HUES48 (cell line): ENCODE measurements around the gene RBCK1.
"Not testable (repeated sequence)": the region's sequence is repeated elsewhere in the genome, so short reads cannot be mapped to it uniquely, and the experiment has no call there.

Experiments
- H3K27ac ChIP-seq: one replicate; pipeline ENCODE4 v1.7.0; 2013; ENCODE audit warnings: low read depth, low read length, inconsistent platforms
- H3K27me3 ChIP-seq: 2 replicates; pipeline ENCODE4 v1.6.1; 2013; ENCODE audit warnings: mild to moderate bottlenecking, low read length; ENCODE audit not compliant: control insufficient read depth, insufficient read depth
- H3K36me3 ChIP-seq: 2 replicates; pipeline ENCODE4 v1.6.1; 2013; ENCODE audit warnings: low read length; ENCODE audit not compliant: control insufficient read depth, insufficient read depth
- H3K4me1 ChIP-seq: 2 replicates; pipeline ENCODE4 v1.6.1; 2013; ENCODE audit warnings: mild to moderate bottlenecking, low read length; ENCODE audit not compliant: control insufficient read depth, insufficient read depth
- H3K4me3 ChIP-seq: 2 replicates; pipeline ENCODE4 v1.5.1; 2013; ENCODE audit warnings: mild to moderate bottlenecking, low read depth, low read length
- H3K9ac ChIP-seq: 2 replicates; pipeline ENCODE4 v1.6.1; 2013; ENCODE audit warnings: mild to moderate bottlenecking, low read depth, low read length, moderate library complexity
- H3K9me3 ChIP-seq: 2 replicates; pipeline ENCODE4 v1.6.1; 2013; ENCODE audit warnings: low read length; ENCODE audit not compliant: control insufficient read depth, insufficient read depth

The RBCK1 gene

DNA sequence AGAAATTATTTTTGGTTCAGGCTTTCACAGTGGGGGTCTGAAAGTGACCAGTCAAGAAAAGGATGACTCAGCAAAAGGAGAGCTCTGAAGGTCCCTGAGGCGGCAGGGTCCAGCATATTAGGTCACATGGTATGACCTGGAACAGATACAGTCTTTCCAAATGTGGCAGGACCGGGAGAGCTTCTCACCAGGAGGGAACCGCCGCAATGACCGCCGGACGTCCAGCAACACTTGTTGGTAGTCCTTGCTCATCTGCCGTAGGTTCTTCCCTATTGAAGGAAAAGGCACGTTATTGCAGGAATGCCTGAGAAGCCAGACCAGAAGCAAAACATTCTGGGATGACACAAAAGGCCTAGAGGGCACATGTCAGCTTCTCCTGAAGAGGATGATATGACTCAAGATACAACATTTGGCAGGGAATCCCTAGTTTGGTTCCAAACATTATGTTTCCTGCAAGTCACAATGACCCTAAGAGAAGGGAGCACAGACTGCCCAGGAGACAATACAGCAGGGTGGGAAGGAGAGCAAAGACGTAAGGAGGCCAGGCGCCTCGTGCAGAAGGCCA, 36.8 kb downstream of the RBCK1 start:
- Histone ChIP-seq H3K4me3 (no peak overlapping the region), H3K4me1 (0 out of 2 replicates have a peak, but pooled peaks cover 6% of the 10 kb centered on the region), H3K9ac (no peak overlapping the region), H3K36me3 (peaks cover 60% of the 10 kb centered on the region), H3K9me3 (no peaks in the 10 kb centered on the region), H3K27me3 (no peaks in the 10 kb centered on the region), H3K27ac (no peak overlapping the region)

DNA sequence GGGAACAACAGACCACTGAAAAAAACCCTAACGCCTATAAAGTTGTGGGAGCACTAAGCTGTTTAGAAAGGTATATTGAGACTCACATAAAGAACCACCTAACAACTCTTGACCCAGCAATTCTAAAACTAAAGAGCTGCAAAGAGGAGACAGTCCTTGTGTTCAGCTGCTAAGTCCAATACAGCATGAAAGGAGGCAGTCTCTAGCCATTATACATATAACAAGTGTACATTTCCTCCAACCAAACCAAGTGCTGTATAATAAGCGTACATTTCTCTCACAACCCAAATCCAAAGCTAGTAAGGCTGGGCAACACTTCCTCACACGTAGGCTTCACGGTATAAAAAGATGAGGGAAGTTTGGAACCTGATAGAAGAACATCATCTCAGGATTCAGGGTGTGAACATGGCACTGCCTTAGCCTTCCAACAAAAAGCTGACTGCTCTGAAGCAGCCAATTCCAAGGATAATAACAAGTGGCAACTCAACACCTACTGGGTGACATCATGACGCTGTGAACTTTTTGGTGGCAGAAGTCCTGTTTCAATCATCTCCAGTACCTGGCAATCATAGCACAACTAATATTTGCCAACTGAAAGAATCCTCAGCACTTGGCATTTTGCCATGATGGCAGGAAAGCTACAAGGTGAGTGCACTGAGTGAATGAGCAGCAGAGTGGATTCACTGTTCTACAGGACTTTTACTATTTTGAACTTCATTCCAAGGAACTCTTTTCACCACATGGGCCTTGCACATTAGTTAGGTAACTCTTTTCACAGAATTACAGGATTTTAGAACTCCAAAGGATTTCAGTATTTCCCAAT, 37.6 kb downstream of the RBCK1 start:
- H3K9me3 ChIP-seq, result no peaks in the 10 kb centered on the region
- no peak overlapping the region for H3K4me3 ChIP-seq
- no peak overlapping the region for H3K27ac ChIP-seq
- peaks cover 52% of the 10 kb centered on the region for H3K36me3 ChIP-seq
- no peak overlapping the region for H3K9ac ChIP-seq
- H3K27me3 ChIP-seq, result no peaks in the 10 kb centered on the region
- H3K4me1 ChIP-seq, result 0 out of 2 replicates have a peak, but pooled peaks cover 6% of the 10 kb centered on the region

DNA sequence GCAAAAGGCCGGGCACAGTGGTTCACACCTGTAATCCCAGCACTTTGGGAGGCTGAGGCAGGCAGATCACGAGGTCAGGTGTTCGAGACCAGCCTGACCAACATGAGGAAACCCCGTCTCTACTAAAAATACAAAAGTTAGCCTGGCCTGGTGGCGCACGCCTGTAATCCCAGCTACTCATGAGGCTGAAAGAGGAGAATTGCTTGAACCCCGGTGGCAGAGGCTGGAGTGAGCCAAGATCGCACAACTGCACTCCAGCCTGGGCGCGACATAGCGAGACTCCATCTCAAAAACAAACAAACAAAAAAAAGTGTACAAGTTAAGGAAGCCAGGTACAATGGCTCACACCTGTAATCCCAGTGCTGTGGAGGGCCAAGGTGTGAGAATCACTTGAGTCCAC, 43.9 kb downstream of the RBCK1 start:
- not testable (repeated sequence) for H3K4me1 ChIP-seq, H3K27ac ChIP-seq, H3K9ac ChIP-seq, H3K36me3 ChIP-seq, H3K4me3 ChIP-seq, H3K27me3 ChIP-seq, H3K9me3 ChIP-seq

DNA sequence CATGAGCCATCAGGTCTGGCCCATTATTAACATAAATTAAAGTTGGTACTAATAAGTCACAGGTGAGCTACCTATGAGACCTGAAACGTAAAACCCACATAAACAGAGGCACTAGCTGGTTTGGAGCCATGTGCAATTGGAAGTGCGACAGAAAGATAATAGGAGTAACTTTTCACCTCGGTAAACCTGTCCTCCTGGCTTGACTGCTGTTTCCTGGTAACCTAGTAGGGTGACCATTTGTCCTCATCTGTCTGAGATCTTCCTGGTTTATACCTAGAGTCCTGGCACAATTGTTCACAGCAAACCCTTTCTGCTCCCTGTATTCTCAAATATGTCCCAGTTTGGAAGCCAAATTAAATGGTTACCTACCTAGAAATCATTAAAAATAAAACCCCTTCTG, 46.9 kb downstream of the RBCK1 start:
- Histone ChIP-seq H3K27ac (no peak overlapping the region), H3K4me3 (no peak overlapping the region), H3K27me3 (no peaks in the 10 kb centered on the region), H3K9me3 (no peaks in the 10 kb centered on the region), H3K4me1 (no peaks in the 10 kb centered on the region), H3K36me3 (no peaks in the 10 kb centered on the region), H3K9ac (no peak overlapping the region)

DNA sequence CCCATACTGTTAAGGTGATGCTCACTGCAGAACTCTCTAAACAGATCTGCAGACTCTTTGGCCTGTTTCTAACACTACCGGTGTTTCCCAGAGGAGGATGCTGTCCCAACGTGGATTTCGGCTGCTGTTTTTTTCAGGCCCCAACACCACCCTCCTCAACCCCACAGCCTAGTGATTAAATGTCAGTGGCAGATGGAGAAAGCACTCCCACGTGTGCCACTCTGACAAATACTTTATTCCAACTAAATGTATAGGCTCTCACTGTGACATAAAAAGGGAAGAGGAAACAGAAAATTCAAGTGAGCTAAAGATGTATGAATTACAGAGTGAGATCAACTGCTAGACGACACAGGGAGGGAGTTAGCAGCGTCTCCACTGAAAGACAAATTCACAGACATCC, 50.7 kb downstream of the RBCK1 start:
- Histone ChIP-seq H3K4me3 (no peak overlapping the region), H3K4me1 (peaks cover 6% of the 10 kb centered on the region; the same call in 1 of the 2 replicates), H3K9me3 (no peaks in the 10 kb centered on the region), H3K27ac (no peak overlapping the region), H3K27me3 (peaks cover 15% of the 10 kb centered on the region), H3K9ac (no peak overlapping the region), H3K36me3 (no peaks in the 10 kb centered on the region)

DNA sequence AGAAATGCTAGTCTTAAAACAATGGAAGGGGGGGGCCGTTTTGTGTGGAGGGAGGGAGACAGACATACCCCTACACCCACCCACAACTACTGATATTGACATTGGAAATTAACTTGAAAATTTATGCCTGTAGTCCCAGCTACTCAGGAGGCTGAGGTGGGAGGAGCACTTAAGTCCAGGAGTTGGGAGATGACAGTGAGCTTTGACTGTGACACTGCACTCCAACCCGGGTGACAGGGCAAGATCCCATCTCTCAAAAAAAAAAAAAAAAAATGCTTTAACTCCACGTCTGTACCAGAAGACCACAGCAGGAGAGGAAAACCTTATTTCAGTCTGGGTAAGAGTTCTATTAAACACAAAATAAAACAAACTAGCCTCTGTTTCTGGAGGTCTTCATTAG, 52.1 kb downstream of the RBCK1 start:
- no peaks in the 10 kb centered on the region for H3K36me3 ChIP-seq
- no peaks in the 10 kb centered on the region for H3K9me3 ChIP-seq
- peaks cover 19% of the 10 kb centered on the region for H3K27me3 ChIP-seq
- H3K4me1 ChIP-seq, result peaks cover 6% of the 10 kb centered on the region; the same call in 1 of the 2 replicates
- H3K4me3 ChIP-seq, result no peak overlapping the region
- no peak overlapping the region for H3K27ac ChIP-seq
- H3K9ac ChIP-seq, result no peak overlapping the region

DNA sequence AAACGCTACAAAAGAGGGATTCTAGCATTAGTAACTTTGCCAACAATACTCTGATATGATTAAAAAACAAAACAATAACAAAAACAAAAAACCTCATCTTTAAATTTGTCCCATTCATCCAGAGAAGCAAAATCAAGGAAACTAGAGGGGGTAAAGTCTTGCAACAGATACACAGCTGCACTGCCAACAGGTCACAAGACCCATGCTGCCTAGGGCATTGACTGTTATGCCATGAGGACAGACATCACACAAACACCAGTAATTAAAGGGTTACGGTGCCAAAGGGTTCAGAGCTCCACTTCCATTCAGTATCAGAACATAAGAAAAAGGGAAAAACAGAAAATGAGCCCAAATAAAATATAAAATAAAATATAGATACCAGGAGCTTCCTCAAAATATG, 52.6 kb downstream of the RBCK1 start:
- H3K9me3 ChIP-seq, result no peaks in the 10 kb centered on the region
- H3K9ac ChIP-seq, result no peak overlapping the region
- peaks cover 19% of the 10 kb centered on the region for H3K27me3 ChIP-seq
- no peak overlapping the region for H3K27ac ChIP-seq
- peaks cover 6% of the 10 kb centered on the region; the same call in 1 of the 2 replicates for H3K4me1 ChIP-seq
- H3K4me3 ChIP-seq, result no peak overlapping the region
- no peaks in the 10 kb centered on the region for H3K36me3 ChIP-seq

DNA sequence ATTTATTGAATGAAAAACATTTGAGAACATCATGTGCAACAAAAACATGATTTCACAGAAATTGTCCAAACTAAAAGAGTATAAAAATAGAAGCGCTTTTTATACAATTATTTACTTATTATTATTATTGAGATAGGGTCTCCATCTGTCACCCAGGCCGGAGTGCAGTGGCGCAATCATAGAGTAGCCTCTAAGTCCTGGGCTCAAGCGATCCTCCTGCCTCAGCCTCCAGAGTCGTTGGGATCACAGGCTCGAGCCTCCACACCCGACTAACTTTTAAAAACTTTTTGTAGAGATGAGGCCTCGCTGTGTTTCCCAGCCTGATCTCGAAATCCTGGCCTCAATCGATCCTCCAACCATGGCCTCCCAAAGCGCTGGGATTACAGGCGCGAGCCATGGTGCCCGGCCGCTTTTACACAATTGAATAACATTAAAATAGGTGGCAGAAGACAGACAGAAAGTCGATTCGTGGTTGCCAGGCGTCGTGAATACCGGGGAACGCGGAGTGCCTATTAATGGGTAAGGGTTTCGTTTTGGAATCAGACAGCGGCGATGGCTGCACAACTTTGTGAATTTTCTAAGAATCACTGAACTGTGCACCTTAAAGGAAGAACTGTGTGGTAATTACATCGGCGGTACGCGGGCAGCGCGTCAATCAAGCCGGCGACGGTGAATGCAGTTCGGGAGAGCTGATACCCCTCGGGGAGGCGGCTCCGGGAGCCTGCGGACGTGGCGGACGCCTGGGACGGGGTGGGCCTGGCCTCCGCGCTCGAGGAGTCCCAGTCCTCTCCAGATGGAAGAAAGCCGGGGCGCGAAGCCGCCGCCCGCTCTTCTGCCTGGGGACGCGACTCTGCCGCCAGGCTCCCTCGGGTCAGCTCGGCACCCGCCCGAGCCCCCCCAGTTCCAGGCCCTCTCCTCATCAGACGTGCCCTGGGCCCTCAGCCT, 53.4 kb downstream of the RBCK1 start:
- H3K9me3 ChIP-seq, result no peaks in the 10 kb centered on the region
- H3K27me3 ChIP-seq, result peaks cover 19% of the 10 kb centered on the region
- peaks cover 6% of the 10 kb centered on the region; the same call in 1 of the 2 replicates for H3K4me1 ChIP-seq
- H3K4me3 ChIP-seq, result peak overlapping the region; percentile 87
- peak overlapping the region; percentile 62 for H3K9ac ChIP-seq
- no peaks in the 10 kb centered on the region for H3K36me3 ChIP-seq
- H3K27ac ChIP-seq, result peak overlapping the region; percentile 64

DNA sequence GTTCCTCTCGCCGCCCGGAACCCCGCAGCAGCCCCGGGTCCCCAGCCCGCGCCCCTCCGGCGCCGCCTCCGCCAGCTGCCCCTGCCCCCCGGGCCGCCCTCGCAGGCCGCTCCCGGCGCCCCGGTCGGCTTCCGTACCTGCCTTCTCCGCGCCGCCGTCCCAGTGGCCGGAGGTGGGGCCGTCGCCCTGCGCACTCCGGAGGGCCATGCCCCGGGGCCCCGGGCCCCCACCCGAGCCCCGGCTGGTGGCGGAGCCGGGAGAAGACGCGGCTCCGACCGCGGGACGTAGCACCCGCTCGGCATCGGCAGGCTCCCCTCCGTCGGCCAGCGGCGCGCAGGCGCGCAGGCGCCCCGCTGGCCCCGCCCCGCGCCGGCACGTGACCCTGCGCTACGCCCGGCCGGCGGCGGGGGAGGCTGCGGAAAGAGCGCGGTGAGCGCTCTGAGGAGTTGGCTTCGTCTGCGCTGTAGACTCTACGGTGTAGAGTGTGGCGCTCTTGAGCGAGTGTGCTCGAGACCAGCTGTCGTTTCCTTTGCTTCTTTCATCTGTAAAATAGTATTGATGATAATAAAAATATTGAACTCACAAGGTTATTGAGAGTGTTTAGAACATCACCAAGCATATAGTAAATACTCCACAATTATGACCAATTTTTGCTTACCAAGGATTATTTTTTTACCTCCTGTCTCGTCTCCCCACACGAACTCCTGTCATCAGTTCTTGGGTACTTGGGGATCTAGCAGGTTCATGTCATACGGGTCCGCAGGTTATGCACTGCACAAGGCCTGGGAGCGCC, 54.3 kb downstream of the RBCK1 start, which contains the start of gene TBC1D20:
TBC1D20 (minus strand) TSS at position 335 of the 793 bp plus-strand sequence; CDS start at position 207, 128 bp downstream.
- no peaks in the 10 kb centered on the region for H3K36me3 ChIP-seq
- H3K4me1 ChIP-seq, result peaks cover 6% of the 10 kb centered on the region; the same call in 1 of the 2 replicates
- peak within 1 kb of the TSS; percentile 62 for H3K9ac ChIP-seq
- H3K9me3 ChIP-seq, result peaks cover 3% of the 10 kb centered on the region
- peak within 1 kb of the TSS; percentile 64 for H3K27ac ChIP-seq
- H3K4me3 ChIP-seq, result peak within 1 kb of the TSS; percentile 87
- H3K27me3 ChIP-seq, result peaks cover 19% of the 10 kb centered on the region

DNA sequence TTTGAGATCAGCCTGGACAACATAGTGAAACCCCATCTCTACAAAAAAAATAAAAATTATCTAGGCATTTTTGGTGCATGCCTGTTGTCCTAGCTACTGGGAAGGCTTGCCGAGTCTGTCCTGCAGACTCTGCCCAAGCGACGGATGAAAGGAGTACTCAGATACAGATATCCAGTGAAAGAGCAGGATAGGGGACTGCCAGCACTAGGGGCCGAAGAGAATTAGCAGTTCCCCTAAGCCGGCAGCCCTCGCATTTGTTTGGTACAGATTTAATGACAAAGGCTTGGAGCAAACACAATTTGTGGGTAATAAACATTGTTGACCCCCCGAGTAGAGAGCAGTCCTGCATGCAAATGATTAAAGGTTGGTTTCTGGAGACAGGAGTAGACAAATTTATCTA, 59.7 kb downstream of the RBCK1 start:
- H3K4me3 ChIP-seq, result no peak overlapping the region
- H3K27ac ChIP-seq, result no peak overlapping the region
- H3K4me1 ChIP-seq, result peaks cover 3% of the 10 kb centered on the region; the same call in 1 of the 2 replicates
- H3K9ac ChIP-seq, result no peak overlapping the region
- no peaks in the 10 kb centered on the region for H3K36me3 ChIP-seq
- H3K9me3 ChIP-seq, result peaks cover 27% of the 10 kb centered on the region
- peaks cover 14% of the 10 kb centered on the region for H3K27me3 ChIP-seq
